ENCODE data around the gene UTRN. TPM values are rescaled to one million over a fixed set of nuclear protein-coding genes. Genes with fewer than 3 reads are reported as not detected.

The UTRN gene
- total RNA-seq, 1 donor from 2014 or later = 146 TPM

GRCh38 chr6:144250276-144250675 lies 34.9 kb upstream of the UTRN start:
- Mint-ChIP-seq H3K27me3 (ENCODE audit: low read depth) (no peaks in the 10 kb centered on the region), H3K4me1 (peaks cover 19% of the 10 kb centered on the region), H3K27ac (no peak overlapping the region), H3K36me3 (peaks cover 3% of the 10 kb centered on the region), H3K4me3 (no peak overlapping the region), H3K9me3 (peaks cover 27% of the 10 kb centered on the region)
- TF ChIP-seq CTCF (IDR thresholded peaks at IDR 0.05; ENCODE audit: unreplicated experiment) = no peak
- no peak for DNase-seq (ENCODE audit: low spot score in 2 of 2, unreplicated experiment in 2 of 2)

DNA sequence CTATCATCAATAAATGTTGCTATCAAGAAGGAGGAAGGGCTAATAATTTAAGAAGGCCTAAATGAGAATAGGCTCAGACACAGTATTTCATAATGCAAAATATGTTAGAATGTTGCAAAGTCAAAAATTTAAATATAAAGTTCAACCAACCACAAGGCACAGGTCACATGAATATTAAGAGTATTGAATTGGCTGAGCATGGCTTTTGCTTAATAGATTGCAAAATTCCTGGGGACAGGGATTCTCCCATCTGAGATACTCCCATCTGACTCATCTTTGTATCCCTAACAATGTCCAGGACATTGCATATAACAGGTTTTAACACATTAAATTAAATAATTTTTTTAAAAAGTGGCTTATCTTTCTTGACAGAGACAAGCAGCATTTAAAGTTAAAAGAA lies 32.9 kb upstream of the UTRN start:
- no peak for DNase-seq (ENCODE audit: low spot score in 2 of 2, unreplicated experiment in 2 of 2)
- Mint-ChIP-seq H3K27ac (no peak overlapping the region), H3K9me3 (peaks cover 17% of the 10 kb centered on the region), H3K4me1 (peaks cover 19% of the 10 kb centered on the region), H3K27me3 (ENCODE audit: low read depth) (no peaks in the 10 kb centered on the region), H3K4me3 (no peak overlapping the region), H3K36me3 (peaks cover 3% of the 10 kb centered on the region)
- TF ChIP-seq CTCF (IDR thresholded peaks at IDR 0.05; ENCODE audit: unreplicated experiment) = no peak

GRCh38 chr6:144259986-144260385 lies 25.1 kb upstream of the UTRN start:
- DNase-seq (ENCODE audit: low spot score in 2 of 2, unreplicated experiment in 2 of 2) = no peak
- TF ChIP-seq CTCF (IDR thresholded peaks at IDR 0.05; ENCODE audit: unreplicated experiment) = no peak
- peaks cover 3% of the 10 kb centered on the region for H3K36me3 Mint-ChIP-seq
- no peaks in the 10 kb centered on the region for H3K27me3 Mint-ChIP-seq (ENCODE audit: low read depth)
- no peak overlapping the region for H3K4me3 Mint-ChIP-seq
- peaks cover 19% of the 10 kb centered on the region for H3K9me3 Mint-ChIP-seq
- no peak overlapping the region for H3K27ac Mint-ChIP-seq
- H3K4me1 Mint-ChIP-seq = peaks cover 17% of the 10 kb centered on the region

GRCh38 chr6:144262470-144263369 lies 22.4 kb upstream of the UTRN start:
- H3K4me1 Mint-ChIP-seq = peaks cover 31% of the 10 kb centered on the region
- no peak for TF ChIP-seq CTCF (IDR thresholded peaks at IDR 0.05; ENCODE audit: unreplicated experiment)
- no peak overlapping the region for H3K4me3 Mint-ChIP-seq
- H3K36me3 Mint-ChIP-seq = no peaks in the 10 kb centered on the region
- H3K27me3 Mint-ChIP-seq (ENCODE audit: low read depth) = no peaks in the 10 kb centered on the region
- no peak overlapping the region for H3K27ac Mint-ChIP-seq
- H3K9me3 Mint-ChIP-seq = peaks cover 1% of the 10 kb centered on the region
- DNase-seq (ENCODE audit: low spot score in 2 of 2, unreplicated experiment in 2 of 2) = no peak

DNA sequence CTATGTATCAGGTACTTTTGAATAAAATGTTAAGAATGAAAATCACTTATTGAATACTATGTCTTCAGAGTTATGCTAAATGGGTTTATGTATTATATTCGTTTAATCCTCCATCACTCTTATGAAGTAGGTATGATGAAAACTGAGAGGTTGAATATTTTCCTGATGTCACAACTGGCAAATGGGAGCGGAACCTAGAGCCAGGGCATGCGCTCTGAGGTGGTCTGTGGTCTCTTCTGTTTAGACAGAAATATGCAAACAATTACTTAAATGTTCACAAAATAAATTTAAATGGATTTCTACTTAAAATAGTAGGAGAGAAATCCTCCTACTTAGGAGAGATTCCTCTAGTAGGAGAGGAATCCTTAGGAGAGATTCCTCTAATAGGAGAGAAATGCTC lies 21.3 kb upstream of the UTRN start:
- Mint-ChIP-seq H3K4me1 (peaks cover 31% of the 10 kb centered on the region), H3K4me3 (no peak overlapping the region), H3K9me3 (no peaks in the 10 kb centered on the region), H3K27me3 (ENCODE audit: low read depth) (no peaks in the 10 kb centered on the region), H3K36me3 (no peaks in the 10 kb centered on the region), H3K27ac (peak overlapping the region; percentile 98)
- TF ChIP-seq CTCF (IDR thresholded peaks at IDR 0.05; ENCODE audit: unreplicated experiment) = no peak
- DNase-seq (ENCODE audit: low spot score in 2 of 2, unreplicated experiment in 2 of 2) = no peak

Measured in mesothelial cell of epicardium (in vitro differentiated cells).